GM10248 (cell line): ENCODE measurements around the gene GBE1.
"Not testable (repeated sequence)": the region's sequence is repeated elsewhere in the genome, so short reads cannot be mapped to it uniquely, and the experiment has no call there.

Source experiments
- CTCF ChIA-PET: fragments of 300-600 bp; sonication (Branson Sonifier 250); formaldehyde crosslinking; extraction: SDS; loops from one replicate; lab custom pipeline; 2021; ENCODE audit warnings: antibody characterized with exemption; lab: Yijun Ruan, JAX
- POLR2A ChIA-PET: fragments of 350-650 bp; sonication (Branson Sonifier 250); formaldehyde crosslinking; extraction: SDS; loops from one replicate; lab custom pipeline; 2020; ENCODE audit warnings: antibody characterized with exemption; lab: Yijun Ruan, JAX
- DNase-seq: peaks from one replicate; pipeline ENCODE4 v3.0.0; 2012; ENCODE audit errors: extremely low spot score
- TF ChIP-seq, protein P1 (sequence below): IDR thresholded peaks from 2 replicates; pipeline ENCODE4 v1.5.1; 2012; ENCODE audit warnings: mild to moderate bottlenecking, low read depth; ENCODE audit errors: extremely low read depth, missing control alignments, control extremely low read depth

Gene GBE1

DNA sequence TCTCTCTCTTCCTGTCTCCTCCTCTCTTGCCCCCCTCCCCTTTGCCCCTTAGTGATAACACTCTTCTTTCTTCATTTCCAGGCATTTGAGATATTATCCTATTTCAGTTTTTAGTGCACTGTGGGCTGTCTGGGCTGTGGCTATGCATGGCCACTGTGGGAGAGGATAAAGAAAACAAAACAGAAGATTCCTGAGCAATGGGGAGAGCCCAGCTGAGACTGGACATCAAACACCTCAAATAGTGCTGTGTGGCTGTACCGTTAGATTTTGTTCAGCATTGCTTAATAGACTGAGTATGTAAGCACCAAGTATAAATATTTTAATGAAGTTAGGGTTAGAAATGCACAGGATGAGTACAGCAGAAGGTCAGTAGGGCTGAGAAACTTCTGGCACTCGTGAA is 7.9 kb upstream of the GBE1 start:
- TF ChIP-seq, protein P1, sequence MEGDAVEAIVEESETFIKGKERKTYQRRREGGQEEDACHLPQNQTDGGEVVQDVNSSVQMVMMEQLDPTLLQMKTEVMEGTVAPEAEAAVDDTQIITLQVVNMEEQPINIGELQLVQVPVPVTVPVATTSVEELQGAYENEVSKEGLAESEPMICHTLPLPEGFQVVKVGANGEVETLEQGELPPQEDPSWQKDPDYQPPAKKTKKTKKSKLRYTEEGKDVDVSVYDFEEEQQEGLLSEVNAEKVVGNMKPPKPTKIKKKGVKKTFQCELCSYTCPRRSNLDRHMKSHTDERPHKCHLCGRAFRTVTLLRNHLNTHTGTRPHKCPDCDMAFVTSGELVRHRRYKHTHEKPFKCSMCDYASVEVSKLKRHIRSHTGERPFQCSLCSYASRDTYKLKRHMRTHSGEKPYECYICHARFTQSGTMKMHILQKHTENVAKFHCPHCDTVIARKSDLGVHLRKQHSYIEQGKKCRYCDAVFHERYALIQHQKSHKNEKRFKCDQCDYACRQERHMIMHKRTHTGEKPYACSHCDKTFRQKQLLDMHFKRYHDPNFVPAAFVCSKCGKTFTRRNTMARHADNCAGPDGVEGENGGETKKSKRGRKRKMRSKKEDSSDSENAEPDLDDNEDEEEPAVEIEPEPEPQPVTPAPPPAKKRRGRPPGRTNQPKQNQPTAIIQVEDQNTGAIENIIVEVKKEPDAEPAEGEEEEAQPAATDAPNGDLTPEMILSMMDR = no peak
- ChIA-PET CTCF (interaction anchor here (0.8 kb wide), 1 partner anchor 9 kb away, joined by 4 read pairs; no protein-coding TSS in a partner anchor), POLR2A (no interaction called here)
- DNase-seq = no peak

DNA sequence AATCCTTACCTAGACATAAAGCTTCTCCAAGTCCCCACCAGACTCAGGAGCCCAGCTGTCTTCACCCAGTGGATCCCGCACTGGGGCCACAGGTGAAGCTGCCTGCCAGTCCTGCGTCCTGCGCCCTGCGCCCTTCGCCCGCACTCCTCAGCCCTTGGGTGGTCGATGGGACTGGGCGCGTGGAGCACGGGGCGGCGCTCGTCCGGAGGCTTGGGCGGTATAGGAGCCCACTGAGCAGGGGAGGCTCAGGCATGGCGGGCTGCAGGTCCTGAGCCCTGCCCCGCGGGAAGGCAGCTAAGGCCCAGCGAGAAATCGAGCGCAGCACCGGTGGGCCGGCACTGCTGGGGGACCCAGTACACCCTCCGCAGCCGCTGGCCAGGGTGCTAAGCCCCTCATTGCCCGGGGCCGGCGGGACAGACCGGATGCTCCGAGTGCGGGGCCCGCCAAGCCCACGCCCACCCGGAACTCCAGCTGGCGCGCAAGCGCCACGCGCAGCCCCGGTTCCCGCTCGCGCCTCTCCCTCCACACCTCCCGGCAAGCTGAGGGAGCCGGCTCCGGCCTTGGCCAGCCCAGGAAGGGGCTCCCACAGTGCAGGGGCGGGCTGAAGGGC is 5.9 kb upstream of the GBE1 start:
- POLR2A ChIA-PET, CTCF ChIA-PET, DNase-seq: not testable (repeated sequence)

DNA sequence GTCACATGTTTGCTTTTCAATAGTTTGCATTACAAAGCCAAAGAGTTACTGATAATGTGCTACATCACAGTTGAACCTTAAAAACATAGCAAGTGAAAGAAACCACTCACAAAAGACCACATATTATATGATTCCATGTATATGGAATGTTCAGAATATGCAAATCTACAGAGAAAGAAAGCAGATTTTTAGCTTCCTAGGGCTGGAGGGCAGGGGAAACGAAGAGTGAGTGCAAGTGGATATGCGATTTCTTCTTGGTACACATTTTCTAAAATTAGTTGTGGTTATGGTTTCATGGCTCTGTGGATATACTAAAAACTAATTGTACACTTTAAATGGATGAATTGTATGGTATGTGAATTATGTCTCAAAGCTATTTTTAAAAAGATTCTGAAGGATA is 4.0 kb upstream of the GBE1 start:
- no peak for DNase-seq
- TF ChIP-seq, protein P1 = no peak
- ChIA-PET CTCF (interaction anchor here (0.9 to 1.0 kb wide), 2 partner anchors 15 to 42 kb away, joined by 3 read pairs; no protein-coding TSS in a partner anchor), POLR2A (no interaction called here)

DNA sequence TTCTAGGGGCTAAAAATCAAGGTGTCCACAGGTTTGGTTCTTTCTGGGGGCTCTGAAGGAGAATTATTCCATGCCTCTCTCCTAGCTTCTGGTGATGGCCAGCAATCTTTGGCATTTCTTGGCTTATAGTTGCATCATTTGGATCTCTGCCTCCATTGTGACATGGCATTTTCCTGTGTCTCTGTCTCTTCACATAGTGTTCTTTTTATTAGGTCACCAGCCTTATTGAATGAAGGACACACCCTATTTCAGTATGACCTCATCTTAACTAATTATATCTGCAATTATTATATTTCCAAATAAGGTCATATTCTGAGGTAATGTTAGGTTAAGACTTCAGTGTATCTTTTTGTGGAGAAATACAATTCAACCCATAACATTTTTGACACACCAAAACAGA is 3.2 kb upstream of the GBE1 start:
- CTCF ChIA-PET = interaction anchor here (0.9 to 1.0 kb wide), 2 partner anchors 16 to 41 kb away, joined by 3 read pairs; no protein-coding TSS in a partner anchor
- POLR2A ChIA-PET = no interaction called here
- TF ChIP-seq, protein P1 = no peak
- DNase-seq = no peak

DNA sequence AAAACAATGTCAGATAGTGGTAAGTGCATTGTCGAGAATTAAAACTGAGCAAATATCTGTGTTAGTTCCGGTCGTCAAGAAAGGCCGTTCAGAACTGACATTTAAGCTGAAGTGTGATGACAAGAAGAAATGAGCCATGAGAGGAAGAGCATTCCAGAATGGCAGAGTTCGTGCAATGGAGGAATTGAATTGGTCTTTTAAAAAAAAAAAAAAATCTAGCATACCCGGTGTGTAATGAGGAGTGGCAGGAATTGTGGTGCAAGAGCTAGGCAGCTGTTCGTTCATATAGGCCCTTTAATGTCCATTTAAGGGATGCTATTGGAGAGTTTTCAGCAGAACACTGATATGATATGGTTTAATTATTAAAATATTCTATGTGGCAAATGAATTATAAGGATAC is 2.6 kb upstream of the GBE1 start:
- TF ChIP-seq, protein P1 = no peak
- CTCF ChIA-PET = interaction anchor here (1.0 to 1.4 kb wide), 3 partner anchors 10 to 146 kb away, joined by 3 to 6 read pairs (median 3); no protein-coding TSS in a partner anchor
- no peak for DNase-seq
- POLR2A ChIA-PET = interaction anchor here (1.0 kb wide), 1 partner anchor 12 kb away, joined by 3 read pairs; no protein-coding TSS in a partner anchor

DNA sequence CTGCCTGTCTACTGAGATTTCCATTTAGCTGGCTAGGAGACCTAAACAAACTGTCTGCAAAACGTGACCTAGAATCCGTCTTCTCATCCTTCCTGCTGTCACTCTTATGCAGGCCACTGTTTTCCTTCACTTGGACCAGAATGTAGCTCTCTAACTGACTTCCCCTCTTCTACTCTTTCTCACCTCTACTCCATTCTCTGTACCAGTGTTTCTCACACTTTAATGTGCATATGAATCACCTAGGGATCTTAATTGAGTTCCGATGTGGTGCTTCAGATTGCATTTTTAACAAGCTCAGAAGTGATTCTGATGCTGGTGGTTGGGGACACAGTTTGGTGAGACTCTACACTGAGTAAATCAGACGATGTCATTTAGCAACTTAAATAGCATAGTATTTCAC is 1.6 kb upstream of the GBE1 start:
- POLR2A ChIA-PET = interaction anchor here (1.0 kb wide), 1 partner anchor 13 kb away, joined by 3 read pairs; no protein-coding TSS in a partner anchor

More for the DNA sequence above, 1.6 kb upstream of the GBE1 start:
- DNase-seq = no peak
- CTCF ChIA-PET = interaction anchor here (1.0 to 2.2 kb wide), 7 partner anchors 9 to 369 kb away, joined by 3 to 7 read pairs (median 4); no protein-coding TSS in a partner anchor
- TF ChIP-seq, protein P1 = no peak
